ENCODE results near the gene GMDS.

Gene GMDS

GRCh38 chr6:1577146-1577680, 668.2 kb downstream of the GMDS start:
- H3K36me3 ChIP-seq (ENCODE audit: control insufficient read depth, insufficient read depth, low read length), result no peaks in the 10 kb centered on the region
- no CpG with 5 or more reads among the region's 11 CpGs for WGBS (ENCODE audit: insufficient coverage, insufficient read length)
- DNase-seq (ENCODE audit: low read depth, low spot score), result no peak
- H3K27me3 ChIP-seq (ENCODE audit: control insufficient read depth, insufficient read depth, low read length), result no peaks in the 10 kb centered on the region
- H3K9me3 ChIP-seq (ENCODE audit: control insufficient read depth, insufficient read depth, low read length), result no peaks in the 10 kb centered on the region
- H3K27ac ChIP-seq (ENCODE audit: low read length), result no peak overlapping the region
- no peak overlapping the region for H3K4me3 ChIP-seq (ENCODE audit: low read length)
- H3K4me1 ChIP-seq (ENCODE audit: control insufficient read depth, insufficient read depth, low read length), result peaks cover 7% of the 10 kb centered on the region

DNA sequence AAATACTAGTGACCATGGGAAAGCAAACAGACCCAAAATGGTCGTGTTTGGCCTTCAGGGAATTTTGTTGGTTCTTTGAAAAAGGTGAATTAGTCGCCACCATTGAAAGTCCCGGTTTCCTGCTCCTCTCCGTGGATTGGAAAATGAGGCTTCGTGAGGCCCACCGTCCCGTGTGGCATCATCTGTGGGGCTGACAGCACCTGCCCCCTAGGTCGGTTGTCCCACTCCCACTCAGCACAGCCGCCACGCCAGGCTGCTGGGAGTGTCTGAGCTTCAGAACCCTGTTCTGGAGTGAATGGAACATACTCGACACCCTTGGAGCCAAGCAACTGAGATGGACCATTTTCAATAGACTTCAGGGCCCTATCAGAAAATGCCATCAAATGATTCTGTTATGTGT, 668.7 kb downstream of the GMDS start:
- Histone ChIP-seq H3K4me1 (ENCODE audit: control insufficient read depth, insufficient read depth, low read length) (peaks cover 7% of the 10 kb centered on the region), H3K27ac (ENCODE audit: low read length) (no peak overlapping the region), H3K9me3 (ENCODE audit: control insufficient read depth, insufficient read depth, low read length) (no peaks in the 10 kb centered on the region), H3K27me3 (ENCODE audit: control insufficient read depth, insufficient read depth, low read length) (no peaks in the 10 kb centered on the region), H3K4me3 (ENCODE audit: low read length) (no peak overlapping the region), H3K36me3 (ENCODE audit: control insufficient read depth, insufficient read depth, low read length) (no peaks in the 10 kb centered on the region)
- no peak for DNase-seq (ENCODE audit: low read depth, low spot score)
- no CpG with 5 or more reads among the region's 11 CpGs for WGBS (ENCODE audit: insufficient coverage, insufficient read length)

- Histone ChIP-seq H3K36me3 (ENCODE audit: control insufficient read depth, insufficient read depth, low read length) (no peaks in the 10 kb centered on the region), H3K9me3 (ENCODE audit: control insufficient read depth, insufficient read depth, low read length) (no peaks in the 10 kb centered on the region; the same call in 1 of the 2 replicates), H3K27me3 (ENCODE audit: control insufficient read depth, insufficient read depth, low read length) (no peaks in the 10 kb centered on the region), H3K4me3 (ENCODE audit: low read length) (no peak overlapping the region), H3K27ac (ENCODE audit: low read length) (no peak overlapping the region), H3K4me1 (ENCODE audit: control insufficient read depth, insufficient read depth, low read length) (peaks cover 7% of the 10 kb centered on the region)
- no CpG with 5 or more reads among the region's 9 CpGs for WGBS (ENCODE audit: insufficient coverage, insufficient read length)
- no peak for DNase-seq (ENCODE audit: low read depth, low spot score)
These were observed 669.2 kb downstream of the GMDS start for GRCh38 chr6:1576166-1576565.

- no peak for DNase-seq (ENCODE audit: low read depth, low spot score)
- H3K27ac ChIP-seq (ENCODE audit: low read length), result no peak overlapping the region
These were observed 670.0 kb downstream of the GMDS start for GRCh38 chr6:1575210-1576041.

GRCh38 chr6:1574890-1575209, 670.6 kb downstream of the GMDS start:
- Histone ChIP-seq H3K4me3 (ENCODE audit: low read length) (no peak overlapping the region), H3K27me3 (ENCODE audit: control insufficient read depth, insufficient read depth, low read length) (no peaks in the 10 kb centered on the region), H3K9me3 (ENCODE audit: control insufficient read depth, insufficient read depth, low read length) (no peaks in the 10 kb centered on the region; the same call in 1 of the 2 replicates), H3K36me3 (ENCODE audit: control insufficient read depth, insufficient read depth, low read length) (no peaks in the 10 kb centered on the region), H3K27ac (ENCODE audit: low read length) (no peak overlapping the region), H3K4me1 (ENCODE audit: control insufficient read depth, insufficient read depth, low read length) (peaks cover 7% of the 10 kb centered on the region)
- no CpG with 5 or more reads among the region's 6 CpGs for WGBS (ENCODE audit: insufficient coverage, insufficient read length)
- DNase-seq (ENCODE audit: low read depth, low spot score), result no peak

More at GRCh38 chr6:1575210-1576041, 670.0 kb downstream of the GMDS start:
- WGBS (ENCODE audit: insufficient coverage, insufficient read length), result no CpG with 5 or more reads among the region's 16 CpGs
- Histone ChIP-seq H3K4me3 (ENCODE audit: low read length) (no peak overlapping the region), H3K9me3 (ENCODE audit: control insufficient read depth, insufficient read depth, low read length) (no peaks in the 10 kb centered on the region; the same call in 1 of the 2 replicates), H3K27me3 (ENCODE audit: control insufficient read depth, insufficient read depth, low read length) (no peaks in the 10 kb centered on the region), H3K36me3 (ENCODE audit: control insufficient read depth, insufficient read depth, low read length) (no peaks in the 10 kb centered on the region), H3K4me1 (ENCODE audit: control insufficient read depth, insufficient read depth, low read length) (peaks cover 7% of the 10 kb centered on the region)

- H3K9me3 ChIP-seq (ENCODE audit: control insufficient read depth, insufficient read depth, low read length), result no peaks in the 10 kb centered on the region; the same call in 1 of the 2 replicates
- no peak overlapping the region for H3K4me3 ChIP-seq (ENCODE audit: low read length)
- peaks cover 7% of the 10 kb centered on the region for H3K4me1 ChIP-seq (ENCODE audit: control insufficient read depth, insufficient read depth, low read length)
- no peaks in the 10 kb centered on the region for H3K27me3 ChIP-seq (ENCODE audit: control insufficient read depth, insufficient read depth, low read length)
- DNase-seq (ENCODE audit: low read depth, low spot score), result no peak
- no peak overlapping the region for H3K27ac ChIP-seq (ENCODE audit: low read length)
- no peaks in the 10 kb centered on the region for H3K36me3 ChIP-seq (ENCODE audit: control insufficient read depth, insufficient read depth, low read length)
- WGBS (ENCODE audit: insufficient coverage, insufficient read length), result no CpG with 5 or more reads among the region's 13 CpGs
These were observed 671.2 kb downstream of the GMDS start for GRCh38 chr6:1574083-1574761.
